Smooth muscle cell of bladder (primary cell): ENCODE measurements around the gene CST4. TPM values are rescaled to one million over a fixed set of nuclear protein-coding genes. Genes with fewer than 3 reads are reported as not detected.

ENCODE experiments used
- total RNA-seq: library from RNA; depleted of rRNA; stranded (reverse); fragments of >200 nt; gene quantifications from 2 replicates; pipeline ENCODE4 v1.2.3, GENCODE V29; 2014

Gene CST4, protein sequence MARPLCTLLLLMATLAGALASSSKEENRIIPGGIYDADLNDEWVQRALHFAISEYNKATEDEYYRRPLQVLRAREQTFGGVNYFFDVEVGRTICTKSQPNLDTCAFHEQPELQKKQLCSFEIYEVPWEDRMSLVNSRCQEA
- 0.43 TPM in 1 of 2 replicates, not detected in the other for total RNA-seq

DNA sequence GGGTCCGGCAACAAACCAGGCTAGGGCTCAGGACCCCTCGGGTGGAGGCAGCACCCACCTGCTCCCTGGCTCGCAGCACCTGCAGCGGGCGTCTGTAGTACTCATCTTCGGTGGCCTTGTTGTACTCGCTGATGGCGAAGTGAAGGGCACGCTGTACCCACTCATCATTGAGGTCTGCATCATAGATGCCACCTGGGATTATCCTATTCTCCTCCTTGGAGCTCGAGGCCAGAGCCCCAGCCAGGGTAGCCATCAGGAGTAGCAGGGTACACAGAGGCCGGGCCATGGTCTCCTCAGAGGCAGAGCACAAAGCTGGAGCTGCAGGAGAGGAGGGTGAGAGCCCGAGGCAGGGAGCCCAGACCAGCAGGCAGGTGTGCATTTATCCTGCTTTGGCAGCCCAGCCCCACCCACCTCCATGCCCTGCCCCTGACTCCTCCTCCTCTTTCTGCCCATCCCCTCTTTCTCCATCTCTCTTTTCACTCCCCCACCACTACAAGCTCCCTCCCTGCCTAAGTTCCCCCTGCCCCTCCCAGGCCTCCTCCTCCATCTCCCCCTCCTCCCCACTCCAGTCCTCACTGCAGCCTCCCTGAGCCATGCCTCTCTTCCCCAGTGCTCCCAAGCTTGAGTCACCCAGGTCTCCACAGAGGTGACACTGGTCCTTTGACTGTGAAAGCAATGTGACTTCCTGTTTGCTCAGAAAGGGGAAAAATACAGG, at the start of gene CST4:
Gene CST4 (minus strand): TSS at position 355 of the 715 bp plus-strand sequence. CDS start 69 bp downstream, at position 286.

DNA sequence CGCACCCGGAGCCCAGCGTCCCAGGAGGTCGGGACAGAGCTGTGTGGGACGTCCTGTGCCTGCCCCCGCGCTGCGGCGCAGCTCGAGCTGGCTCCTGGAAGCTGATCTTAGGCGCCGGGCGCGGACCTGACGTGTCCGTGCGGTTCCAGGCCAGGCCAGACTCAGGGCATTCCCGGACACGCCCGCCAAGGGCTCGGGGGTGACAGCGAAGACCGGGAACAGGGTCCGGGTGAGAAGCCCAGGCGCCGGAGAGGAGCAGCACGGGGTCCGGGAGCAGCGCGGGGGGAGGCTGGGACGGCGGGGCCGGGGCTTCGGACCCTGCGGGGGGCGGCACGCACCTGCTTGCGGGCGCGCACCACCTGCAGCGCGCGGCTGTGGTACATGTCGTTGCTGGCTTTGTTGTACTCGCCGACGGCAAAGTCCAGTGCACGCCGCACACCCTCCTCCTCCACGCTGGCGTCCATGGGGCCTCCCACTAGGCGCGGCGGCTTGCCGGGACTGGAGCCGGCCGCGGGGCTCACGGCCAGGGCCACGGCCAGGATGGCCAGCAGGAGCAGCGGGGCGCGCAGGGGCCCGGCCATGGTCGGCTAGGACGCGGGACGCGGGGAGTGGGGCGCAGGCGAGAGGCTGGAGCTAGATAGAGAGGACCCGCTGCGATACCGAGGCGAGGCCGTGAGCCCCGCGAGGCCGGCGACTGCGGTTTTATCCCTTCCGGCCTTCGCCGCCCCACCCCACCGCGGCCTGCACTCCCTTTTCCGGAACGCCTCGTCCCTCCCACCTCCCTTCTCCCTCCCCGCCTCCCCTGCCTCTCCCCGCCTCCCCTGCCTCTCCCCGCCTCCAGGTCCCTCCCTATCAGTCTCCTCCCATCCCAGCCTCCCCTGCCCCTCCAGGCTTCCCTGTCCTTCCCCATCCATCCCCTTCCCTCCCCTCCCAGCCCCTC, 51.3 kb downstream of the CST4 start, which contains the start of gene CST3:
Gene CST3 (minus strand): TSS at position 674 of the 940 bp plus-strand sequence. CDS start 93 bp downstream, at position 581.

Other genes starting within 250 kb of the CST4 start
- not detected in 2 replicates for gene CSTL1, start 249.4 kb downstream of the CST4 start, total RNA-seq
- gene CST11, start 236.2 kb downstream of the CST4 start, total RNA-seq: 0.28 TPM in 1 of 2 replicates, not detected in the other
- gene CST8, start 197.9 kb downstream of the CST4 start, total RNA-seq: not detected in 2 replicates
- gene CST9L, start 120.6 kb downstream of the CST4 start, total RNA-seq: not detected in 2 replicates
- not detected in 2 replicates for gene CST9, start 83.1 kb downstream of the CST4 start, total RNA-seq
- gene CST3, start 51.1 kb downstream of the CST4 start, total RNA-seq: 114 and 136 TPM in 2 replicates
- gene CST1, start 61.9 kb upstream of the CST4 start, total RNA-seq: 0.28 TPM in 1 of 2 replicates, not detected in the other
- 0.55 and 0.71 TPM in 2 replicates for gene CST2, start 137.7 kb upstream of the CST4 start, total RNA-seq
- gene CST5, start 190.7 kb upstream of the CST4 start, total RNA-seq: not detected in 2 replicates